ENCODE data around the gene MUS81. TPM values are rescaled to one million over a fixed set of nuclear protein-coding genes. Genes with fewer than 3 reads are reported as not detected.

Gene MUS81
- total and polyA plus RNA-seq, 2 of the 13 experiments (the other 11 are each of a cell fraction or from before 2014, with no cell fraction given) = 25.6 to 30.2 TPM

DNA sequence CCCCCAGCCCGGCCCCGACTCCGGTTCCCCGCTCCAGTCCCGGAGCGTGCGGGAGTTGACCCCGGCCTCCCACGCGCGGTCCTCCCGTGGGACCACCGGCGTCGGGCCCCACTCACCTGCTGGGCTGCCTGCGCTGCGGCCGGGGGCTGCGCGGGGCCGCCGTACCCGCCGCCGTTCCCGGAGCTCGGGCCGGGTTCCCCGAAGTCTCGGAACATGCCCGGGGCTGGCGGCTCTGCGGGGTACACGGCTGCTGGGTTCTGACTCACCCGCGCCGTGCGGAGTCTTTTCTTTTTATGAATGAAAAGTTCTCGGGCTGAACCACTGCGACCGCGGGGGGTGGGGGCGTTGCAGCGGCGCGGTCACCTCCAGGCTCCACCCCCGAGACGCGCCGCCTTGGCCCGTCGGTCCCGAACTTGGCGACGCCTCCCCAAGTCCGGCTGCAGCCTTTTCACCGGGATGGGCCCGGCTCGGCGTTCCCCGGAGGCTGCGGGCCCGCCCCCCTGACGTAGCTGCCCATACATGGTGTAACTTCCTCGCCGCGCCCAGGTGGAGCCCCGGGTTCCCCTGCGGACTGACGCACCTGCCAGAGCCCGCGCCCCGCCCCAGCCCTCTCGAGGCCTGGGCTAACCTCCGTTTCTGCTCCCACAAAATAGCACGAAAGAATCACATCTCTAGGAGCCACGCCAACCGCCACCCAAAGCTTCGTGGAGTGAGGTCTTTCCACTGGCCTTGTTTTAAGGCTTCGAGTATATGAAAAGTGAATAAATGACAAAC is 40.1 kb downstream of the MUS81 start, which contains the start of gene FOSL1 (continued):
- TF ChIP-seq, protein P1, sequence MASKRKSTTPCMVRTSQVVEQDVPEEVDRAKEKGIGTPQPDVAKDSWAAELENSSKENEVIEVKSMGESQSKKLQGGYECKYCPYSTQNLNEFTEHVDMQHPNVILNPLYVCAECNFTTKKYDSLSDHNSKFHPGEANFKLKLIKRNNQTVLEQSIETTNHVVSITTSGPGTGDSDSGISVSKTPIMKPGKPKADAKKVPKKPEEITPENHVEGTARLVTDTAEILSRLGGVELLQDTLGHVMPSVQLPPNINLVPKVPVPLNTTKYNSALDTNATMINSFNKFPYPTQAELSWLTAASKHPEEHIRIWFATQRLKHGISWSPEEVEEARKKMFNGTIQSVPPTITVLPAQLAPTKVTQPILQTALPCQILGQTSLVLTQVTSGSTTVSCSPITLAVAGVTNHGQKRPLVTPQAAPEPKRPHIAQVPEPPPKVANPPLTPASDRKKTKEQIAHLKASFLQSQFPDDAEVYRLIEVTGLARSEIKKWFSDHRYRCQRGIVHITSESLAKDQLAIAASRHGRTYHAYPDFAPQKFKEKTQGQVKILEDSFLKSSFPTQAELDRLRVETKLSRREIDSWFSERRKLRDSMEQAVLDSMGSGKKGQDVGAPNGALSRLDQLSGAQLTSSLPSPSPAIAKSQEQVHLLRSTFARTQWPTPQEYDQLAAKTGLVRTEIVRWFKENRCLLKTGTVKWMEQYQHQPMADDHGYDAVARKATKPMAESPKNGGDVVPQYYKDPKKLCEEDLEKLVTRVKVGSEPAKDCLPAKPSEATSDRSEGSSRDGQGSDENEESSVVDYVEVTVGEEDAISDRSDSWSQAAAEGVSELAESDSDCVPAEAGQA (IDR thresholded peaks at IDR 0.05; ENCODE audit: low read depth) = no peak
- TF ChIP-seq, protein P1 (CRISPR knock-in tag; IDR thresholded peaks at IDR 0.05; ENCODE audit: borderline replicate concordance) = no peak
- TF ChIP-seq, protein P2, sequence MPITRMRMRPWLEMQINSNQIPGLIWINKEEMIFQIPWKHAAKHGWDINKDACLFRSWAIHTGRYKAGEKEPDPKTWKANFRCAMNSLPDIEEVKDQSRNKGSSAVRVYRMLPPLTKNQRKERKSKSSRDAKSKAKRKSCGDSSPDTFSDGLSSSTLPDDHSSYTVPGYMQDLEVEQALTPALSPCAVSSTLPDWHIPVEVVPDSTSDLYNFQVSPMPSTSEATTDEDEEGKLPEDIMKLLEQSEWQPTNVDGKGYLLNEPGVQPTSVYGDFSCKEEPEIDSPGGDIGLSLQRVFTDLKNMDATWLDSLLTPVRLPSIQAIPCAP (CRISPR knock-in tag; IDR thresholded peaks at IDR 0.05; ENCODE audit: low read depth) = no peak
- no peak for TF ChIP-seq ZNF468 (CRISPR knock-in tag; IDR thresholded peaks at IDR 0.05)
- TF ChIP-seq, protein P3, sequence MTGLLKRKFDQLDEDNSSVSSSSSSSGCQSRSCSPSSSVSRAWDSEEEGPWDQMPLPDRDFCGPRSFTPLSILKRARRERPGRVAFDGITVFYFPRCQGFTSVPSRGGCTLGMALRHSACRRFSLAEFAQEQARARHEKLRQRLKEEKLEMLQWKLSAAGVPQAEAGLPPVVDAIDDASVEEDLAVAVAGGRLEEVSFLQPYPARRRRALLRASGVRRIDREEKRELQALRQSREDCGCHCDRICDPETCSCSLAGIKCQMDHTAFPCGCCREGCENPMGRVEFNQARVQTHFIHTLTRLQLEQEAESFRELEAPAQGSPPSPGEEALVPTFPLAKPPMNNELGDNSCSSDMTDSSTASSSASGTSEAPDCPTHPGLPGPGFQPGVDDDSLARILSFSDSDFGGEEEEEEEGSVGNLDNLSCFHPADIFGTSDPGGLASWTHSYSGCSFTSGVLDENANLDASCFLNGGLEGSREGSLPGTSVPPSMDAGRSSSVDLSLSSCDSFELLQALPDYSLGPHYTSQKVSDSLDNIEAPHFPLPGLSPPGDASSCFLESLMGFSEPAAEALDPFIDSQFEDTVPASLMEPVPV (CRISPR knock-in tag; IDR thresholded peaks at IDR 0.05) = no peak
- 0 out of 2 replicates have a peak, but pooled peaks have one; percentile 12 for TF ChIP-seq KLF6 (CRISPR knock-in tag; IDR thresholded peaks at IDR 0.05)
- TF ChIP-seq ZNF530 (CRISPR knock-in tag; IDR thresholded peaks at IDR 0.05; ENCODE audit: low read depth) = no peak
- TF ChIP-seq MAZ (IDR thresholded peaks at IDR 0.05; ENCODE audit: borderline replicate concordance, low read depth, low read length) = peak; percentile 20; the same call in 1 of the 2 replicates
- 0 out of 2 replicates have a peak, but pooled peaks have one; percentile 14 for TF ChIP-seq MAZ (CRISPR knock-in tag; IDR thresholded peaks at IDR 0.05; ENCODE audit: low read depth)
- no peak for TF ChIP-seq ZNF883 (CRISPR knock-in tag; IDR thresholded peaks at IDR 0.05; ENCODE audit: not compliant biosample characterization)
- no peak for TF ChIP-seq NFE2L1 (CRISPR knock-in tag; IDR thresholded peaks at IDR 0.05; ENCODE audit: borderline replicate concordance)
- TF ChIP-seq ZNF598 (CRISPR knock-in tag; IDR thresholded peaks at IDR 0.05; ENCODE audit: borderline replicate concordance) = peak; percentile 60; the same call in 1 of the 2 replicates
- TF ChIP-seq, protein P4, sequence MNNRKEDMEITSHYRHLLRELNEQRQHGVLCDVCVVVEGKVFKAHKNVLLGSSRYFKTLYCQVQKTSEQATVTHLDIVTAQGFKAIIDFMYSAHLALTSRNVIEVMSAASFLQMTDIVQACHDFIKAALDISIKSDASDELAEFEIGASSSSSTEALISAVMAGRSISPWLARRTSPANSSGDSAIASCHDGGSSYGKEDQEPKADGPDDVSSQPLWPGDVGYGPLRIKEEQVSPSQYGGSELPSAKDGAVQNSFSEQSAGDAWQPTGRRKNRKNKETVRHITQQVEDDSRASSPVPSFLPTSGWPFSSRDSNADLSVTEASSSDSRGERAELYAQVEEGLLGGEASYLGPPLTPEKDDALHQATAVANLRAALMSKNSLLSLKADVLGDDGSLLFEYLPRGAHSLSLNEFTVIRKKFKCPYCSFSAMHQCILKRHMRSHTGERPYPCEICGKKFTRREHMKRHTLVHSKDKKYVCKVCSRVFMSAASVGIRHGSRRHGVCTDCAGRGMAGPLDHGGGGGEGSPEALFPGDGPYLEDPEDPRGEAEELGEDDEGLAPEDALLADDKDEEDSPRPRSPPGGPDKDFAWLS (CRISPR knock-in tag; IDR thresholded peaks at IDR 0.05; ENCODE audit: borderline replicate concordance) = no peak
- TF ChIP-seq, protein P5, sequence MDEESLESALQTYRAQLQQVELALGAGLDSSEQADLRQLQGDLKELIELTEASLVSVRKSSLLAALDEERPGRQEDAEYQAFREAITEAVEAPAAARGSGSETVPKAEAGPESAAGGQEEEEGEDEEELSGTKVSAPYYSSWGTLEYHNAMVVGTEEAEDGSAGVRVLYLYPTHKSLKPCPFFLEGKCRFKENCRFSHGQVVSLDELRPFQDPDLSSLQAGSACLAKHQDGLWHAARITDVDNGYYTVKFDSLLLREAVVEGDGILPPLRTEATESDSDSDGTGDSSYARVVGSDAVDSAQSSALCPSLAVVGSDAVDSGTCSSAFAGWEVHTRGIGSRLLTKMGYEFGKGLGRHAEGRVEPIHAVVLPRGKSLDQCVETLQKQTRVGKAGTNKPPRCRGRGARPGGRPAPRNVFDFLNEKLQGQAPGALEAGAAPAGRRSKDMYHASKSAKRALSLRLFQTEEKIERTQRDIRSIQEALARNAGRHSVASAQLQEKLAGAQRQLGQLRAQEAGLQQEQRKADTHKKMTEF (CRISPR knock-in tag; IDR thresholded peaks at IDR 0.05) = peak; percentile 50; the same call in 1 of the 2 replicates
- TF ChIP-seq SRSF1 (optimal IDR thresholded peaks at IDR 0.05; ENCODE audit: low read depth, low read length) = no peak
- TF ChIP-seq RNF2 (conservative IDR thresholded peaks at IDR 0.05; ENCODE audit: low read depth) = no peak
- no peak for TF ChIP-seq ZBTB42 (CRISPR knock-in tag; IDR thresholded peaks at IDR 0.05)

Measured in HepG2 (cell line).